ENCODE measurements around the gene COL15A1.
"Not testable (repeated sequence)": the region's sequence is repeated elsewhere in the genome, so short reads cannot be mapped to it uniquely, and the experiment has no call there.

COL15A1 gene

DNA sequence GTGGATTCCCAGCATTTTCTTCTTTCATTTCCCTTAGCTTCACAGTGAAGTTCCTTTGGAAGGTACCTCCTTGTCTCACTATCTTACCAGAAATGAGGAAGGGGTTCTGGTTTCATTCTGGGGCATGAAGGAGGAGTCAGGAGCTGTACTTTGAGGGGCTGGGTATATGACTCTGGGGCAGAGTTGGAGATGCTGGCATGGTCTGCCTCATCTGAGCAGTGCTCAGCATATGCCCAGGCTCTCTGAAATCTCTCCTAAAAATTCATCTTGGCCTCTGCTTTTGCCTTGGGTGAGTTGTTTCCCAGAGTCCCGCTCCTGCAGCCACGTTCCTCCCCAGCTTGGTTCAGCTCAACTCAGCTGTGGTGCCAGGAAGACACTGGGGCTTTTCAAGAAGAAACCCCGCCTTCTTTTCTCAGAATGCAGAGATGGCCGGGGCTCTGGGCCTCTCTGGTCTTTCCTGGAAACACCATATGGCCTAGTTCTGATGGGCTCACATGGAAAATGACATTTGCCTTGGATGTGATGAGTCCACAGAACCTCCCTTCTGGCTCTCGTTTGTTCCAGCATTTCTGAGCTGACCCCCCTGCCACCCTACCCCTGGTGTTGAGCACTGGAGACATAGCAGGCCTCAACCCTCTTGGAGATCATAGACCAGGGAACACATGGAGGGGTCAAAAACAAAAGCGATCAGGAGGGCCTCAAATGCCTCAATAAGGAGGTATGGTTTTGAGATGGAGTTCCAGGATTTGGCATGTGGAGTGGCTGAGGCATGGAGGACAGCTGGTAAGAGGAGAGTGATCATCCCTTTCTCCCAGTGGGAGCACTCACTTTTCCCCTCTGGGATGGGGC lies 149.2 kb downstream of the COL15A1 start:
- DNase-seq, result peak in 1 of 2 donors; percentile 30

DNA sequence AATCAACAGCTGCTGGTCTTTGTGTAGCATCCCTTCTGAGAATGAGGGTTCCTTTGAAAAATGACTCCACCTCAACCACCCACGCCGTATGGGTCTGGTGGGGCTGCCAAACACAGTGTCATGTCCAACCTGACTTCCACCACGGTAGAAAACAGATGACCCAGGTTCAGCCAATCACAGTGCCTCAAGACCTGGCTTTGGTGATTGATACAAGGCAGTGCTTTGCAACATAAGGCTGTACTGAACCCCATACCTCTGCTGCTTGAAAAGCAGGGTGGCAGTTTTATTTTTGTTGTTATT lies 149.7 kb downstream of the COL15A1 start:
- no peak for DNase-seq

DNA sequence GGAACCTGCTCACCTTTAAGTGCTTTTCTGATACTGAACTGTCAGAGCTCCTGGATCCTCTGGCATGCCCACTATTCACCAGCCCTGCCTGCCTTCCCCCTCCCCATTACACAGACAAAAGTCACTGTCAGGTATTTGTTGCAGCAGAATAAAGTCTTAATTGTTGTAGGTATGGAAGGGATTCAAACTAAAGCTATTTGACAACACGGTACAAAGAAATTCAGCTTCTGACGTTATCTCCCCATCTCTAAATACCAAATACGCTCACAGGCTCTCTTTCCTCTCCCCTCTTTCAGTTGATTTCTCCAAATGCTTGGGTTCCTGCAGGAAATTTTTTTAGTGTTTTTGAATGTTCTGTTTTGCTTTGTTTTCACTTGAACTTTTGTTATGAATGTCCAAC lies 151.9 kb downstream of the COL15A1 start:
- no peak for DNase-seq

DNA sequence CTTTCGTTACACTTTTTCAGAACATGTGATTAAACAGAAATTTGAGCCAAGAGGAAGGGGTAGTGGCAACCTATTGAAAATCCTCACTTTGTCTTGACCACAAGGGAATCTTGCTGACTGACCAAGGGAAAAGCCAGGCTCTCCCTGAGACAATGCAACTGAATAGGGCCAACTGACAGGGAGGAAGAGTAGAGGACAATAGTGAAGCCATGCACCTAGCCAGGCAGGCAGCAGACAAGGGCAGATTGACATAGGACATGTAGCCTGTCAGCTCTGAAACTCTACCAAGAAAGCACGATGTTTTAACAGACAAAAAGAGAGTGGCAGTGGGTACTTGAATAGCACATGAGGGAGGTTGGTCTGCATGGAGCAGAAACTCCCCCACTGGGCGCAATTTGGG lies 152.7 kb downstream of the COL15A1 start:
- DNase-seq, result no peak

DNA sequence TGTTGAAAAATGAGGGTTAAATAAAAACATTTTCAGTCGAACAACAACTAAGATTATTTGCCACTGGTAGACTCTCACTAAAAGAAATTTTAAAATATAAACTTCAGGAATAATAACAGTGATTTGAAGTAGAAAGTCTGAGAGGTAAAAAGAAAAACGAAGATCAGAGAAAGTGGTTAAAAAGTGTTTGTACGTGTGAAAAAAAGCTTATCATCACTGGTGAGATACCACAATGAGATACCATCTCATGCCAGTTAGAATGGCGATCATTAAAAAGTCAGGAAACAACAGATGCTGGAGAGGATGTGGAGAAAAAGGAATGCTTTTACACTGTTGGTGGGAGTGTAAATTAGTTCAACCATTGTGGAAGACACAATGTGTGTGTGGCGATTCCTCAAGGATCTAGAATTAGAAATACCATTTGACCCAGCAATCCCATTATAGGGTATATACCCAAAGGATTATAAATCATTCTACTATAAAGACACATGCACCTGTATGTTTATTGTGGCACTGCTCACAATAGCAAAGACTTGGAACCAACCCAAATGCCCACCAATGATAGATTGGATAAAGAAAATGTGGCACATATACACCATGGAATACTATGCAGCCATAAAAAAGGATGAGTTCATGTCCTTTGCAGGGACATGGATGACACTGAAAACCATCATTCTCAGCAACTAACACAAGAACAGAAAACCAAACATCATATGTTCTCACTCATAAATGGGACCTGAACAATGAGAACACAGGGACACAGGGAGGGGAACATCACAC lies 156.3 kb downstream of the COL15A1 start:
- DNase-seq, result not testable (repeated sequence)

DNA sequence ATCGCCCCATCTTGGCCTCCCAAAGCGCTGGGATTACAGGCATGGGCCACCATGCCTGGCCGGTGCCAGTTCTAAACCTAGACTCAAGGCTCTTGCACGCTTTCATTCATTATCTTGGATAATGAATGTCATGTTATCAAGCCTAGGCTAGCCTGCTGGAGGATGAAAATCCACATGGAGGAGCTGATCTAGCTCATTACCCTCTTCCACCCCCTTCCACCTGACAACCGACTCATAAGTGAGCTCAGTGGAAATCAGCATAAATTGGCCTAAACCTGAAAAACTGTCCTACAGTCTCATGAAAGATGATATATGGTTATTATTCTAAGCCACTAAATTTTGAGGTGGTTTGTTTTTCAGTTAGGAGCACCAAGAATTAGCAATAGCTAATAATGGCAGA lies 157.6 kb downstream of the COL15A1 start:
- no peak for DNase-seq

DNA sequence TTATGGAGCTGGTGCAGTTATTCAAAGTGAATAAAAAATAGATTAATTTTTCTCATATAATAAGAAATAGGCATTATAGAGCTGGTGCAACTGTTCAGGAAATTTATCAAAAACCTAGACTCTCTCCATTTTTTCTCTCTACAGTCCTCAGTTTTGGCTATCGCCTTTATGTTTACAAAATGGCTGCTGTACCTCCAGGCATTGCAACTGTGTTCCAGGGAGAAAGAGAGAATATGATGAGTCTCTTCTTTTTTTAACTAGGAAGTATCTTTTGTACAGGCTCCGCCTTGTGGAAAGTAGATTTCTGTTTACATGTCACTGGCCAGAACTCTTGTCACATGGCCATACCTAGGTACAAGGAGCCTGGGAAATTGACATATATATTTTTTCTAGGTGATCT lies 158.1 kb downstream of the COL15A1 start:
- no peak for DNase-seq

DNA sequence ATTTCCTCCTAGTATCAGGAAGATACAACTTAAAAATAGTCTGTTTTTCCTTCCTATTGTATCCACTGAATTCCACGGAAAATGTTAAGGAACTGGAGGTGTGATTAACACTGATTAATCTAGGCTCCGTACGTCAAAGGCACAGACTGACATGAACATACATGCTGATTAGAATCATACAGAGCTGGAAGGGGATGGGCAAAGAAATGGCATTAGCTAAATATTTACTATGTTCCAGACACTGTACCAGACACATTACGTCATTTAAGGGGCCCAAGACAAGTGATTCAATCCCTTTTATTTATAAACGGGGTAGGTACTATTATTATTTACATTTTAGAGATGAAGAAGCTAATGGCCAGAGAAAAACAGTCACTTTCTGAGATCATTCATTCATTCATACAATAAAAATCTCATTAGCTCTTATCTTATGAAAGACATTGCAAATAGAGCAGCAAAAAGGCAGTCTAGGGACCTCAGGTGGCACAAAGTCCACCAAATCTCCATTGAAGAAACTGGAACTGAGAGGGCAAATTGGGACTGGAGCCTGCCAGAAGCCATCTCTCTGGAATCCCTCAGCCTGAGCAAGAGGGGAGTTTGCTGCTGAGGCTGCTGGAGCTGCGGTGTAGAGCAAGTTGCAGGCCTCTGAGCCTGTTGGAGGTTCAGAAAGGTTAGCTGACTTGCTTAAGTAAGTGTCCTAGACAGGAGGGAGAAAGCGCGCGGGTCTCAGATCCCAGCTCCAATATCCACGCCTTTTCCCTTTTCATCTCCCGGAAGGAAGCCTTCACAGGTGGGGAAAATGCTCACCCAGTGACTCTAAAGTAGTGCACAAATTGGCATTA lies 159.6 kb downstream of the COL15A1 start:
- no peak for DNase-seq

DNA sequence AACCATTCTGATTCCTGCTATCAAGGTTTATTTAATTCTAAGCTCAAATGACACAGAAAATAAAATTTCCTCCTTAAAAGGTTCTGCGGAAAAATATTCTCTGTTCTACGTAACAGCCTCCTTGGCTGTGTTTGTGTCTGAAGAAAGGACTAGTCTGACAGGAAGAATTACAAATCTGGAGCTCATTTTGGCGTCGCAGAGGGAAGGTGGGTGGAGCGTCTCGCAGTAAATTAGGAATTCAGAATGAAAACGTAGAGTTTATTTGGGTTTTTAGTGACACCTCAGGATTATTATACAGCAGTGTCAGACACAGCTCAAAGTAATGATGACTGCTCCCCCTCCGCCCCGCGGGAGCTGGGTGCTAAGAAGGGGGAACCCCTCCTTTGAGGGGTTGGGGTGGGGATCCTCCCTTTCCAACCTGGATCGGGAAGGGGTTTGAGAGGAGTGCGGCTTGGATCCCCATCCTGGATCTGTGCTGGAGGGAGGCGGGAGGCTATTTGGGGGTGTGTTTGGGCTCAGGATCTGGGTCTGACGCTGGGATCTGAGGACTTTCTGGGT lies 160.3 kb downstream of the COL15A1 start:
- peak; percentile 32 to 38 for DNase-seq

DNA sequence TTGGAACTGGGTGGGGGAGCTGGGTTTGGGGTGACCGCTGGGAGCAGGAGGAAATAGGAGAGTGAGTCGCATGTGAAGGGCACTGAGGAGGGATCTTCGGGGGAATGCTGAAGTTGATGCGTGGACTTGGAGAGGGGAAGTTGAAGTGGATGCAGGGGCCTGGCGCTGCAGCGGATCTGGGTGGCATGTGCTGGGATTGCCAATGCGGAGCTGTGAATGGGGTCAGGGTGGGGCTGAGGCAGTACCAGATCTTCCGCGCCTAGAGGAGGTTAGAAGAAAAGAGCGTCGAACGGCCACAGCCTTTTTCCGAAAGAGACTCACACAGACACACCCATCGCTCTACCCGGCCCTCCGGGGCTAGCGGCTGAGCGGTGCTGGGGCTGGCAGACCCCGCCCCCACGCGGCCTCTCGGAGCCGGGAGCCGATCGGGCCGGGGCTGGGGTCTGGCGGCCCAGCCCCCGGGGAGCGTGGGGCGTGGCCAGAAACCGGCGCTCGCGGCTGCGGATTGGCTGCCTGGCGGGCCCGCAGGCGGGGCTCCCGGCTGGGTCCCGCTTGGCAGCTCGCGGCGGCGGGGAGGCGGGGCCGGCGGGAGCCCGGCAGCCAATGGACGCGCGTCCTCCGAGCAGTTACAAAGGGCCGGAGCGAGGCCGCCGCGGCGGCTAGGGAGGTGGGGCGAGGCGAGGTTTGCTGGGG lies 160.9 kb downstream of the COL15A1 start, which contains the start of gene TGFBR1:
TSS of gene TGFBR1 (plus strand) at position 655 of the 693 bp plus-strand sequence. CDS start 93 bp downstream, outside the sequence.
- peak; percentile 93 to 96 for DNase-seq

DNA sequence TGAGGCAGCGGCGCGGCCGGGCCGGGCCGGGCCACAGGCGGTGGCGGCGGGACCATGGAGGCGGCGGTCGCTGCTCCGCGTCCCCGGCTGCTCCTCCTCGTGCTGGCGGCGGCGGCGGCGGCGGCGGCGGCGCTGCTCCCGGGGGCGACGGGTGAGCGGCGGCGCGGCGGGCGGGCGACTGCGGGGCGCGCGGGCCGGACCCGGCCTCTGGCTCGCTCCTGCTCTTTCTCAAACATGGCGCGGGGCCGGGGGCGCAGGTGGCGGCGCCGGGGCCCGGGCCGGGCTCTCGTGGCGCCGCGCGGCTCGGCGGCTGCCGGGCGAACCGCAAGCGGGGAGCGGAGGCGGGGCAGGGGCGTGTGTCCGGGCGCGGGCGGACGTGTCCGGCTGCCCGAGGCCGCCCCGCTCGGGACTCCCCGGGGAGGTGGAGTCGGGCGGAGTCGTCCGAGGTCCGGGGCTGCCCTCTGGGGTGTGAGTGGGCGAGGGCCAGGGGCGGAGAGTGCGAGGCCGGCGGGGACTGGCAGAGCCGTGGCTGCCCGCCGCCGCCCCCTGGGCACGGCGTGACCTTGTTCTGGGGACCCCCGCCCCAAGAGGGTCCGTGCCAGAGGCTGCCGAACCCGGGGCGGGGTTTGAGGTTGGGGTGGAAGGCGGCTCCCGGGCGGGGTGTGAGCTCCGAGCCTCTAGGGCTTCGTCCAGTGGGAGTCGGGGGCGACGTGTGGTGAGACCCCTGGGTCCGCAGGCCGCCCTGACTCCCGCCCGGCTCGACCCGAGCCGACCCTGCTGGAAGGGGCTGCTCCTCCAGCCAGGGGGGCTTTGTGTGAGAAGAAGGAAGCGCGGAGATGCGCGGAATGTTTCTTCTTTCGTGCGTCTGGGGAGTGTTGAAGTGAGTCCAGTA lies 161.7 kb downstream of the COL15A1 start:
- peak; percentile 83 for DNase-seq

DNA sequence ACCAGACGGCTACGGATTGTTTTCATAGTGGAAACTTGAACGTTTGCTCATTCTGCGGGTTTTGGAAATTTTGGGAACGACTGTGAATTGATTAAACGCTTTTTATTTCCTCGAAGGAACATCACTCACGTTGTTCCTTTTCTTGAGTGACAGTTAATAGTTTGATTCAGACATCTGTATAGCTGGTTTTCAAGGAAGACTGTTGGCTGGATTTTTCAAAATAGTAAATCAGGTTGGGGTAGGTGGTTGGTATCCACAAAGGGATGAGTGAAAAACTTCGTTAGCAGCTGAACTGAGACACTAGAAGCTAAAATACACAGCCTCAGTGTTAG lies 162.3 kb downstream of the COL15A1 start:
- no peak for DNase-seq

DNA sequence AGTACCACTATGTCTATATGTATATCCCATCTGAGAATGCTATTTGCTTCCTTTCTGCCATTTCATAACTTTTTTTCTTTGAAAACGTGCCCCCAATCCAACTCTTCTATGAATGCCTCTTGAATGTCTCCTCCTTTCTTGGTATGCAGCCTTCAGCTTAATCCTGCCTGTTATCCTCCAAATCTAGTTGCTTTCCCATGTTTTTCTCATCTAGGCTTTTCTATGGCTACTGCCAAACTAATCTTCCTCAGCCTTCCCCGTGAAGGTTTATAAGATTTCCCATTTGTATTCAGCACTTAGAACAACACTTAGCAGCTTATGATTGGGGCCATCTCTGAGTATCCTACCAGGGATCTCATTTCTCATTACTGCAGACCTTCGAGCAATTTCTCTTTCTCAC lies 163.7 kb downstream of the COL15A1 start:
- DNase-seq, result no peak

DNA sequence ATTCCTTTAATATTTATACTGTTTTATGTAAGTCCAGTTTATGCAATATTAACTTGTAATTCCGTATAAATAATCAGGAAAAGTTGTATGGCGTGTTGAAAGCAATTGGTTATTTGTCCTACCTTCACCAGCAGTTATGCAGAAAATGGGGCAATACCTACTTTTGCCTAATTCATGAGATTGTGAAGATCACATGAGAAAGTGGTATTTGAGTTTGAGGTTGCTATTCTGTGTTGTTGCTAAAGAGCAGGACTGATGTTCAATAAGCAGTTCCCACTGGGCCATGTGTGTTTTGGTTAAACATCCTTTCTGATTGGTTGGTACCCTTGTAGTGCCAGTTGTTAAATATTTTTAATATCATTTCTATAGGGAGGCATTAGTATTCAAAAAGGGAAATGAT lies 164.4 kb downstream of the COL15A1 start:
- DNase-seq, result peak; percentile 26 to 50

DNA sequence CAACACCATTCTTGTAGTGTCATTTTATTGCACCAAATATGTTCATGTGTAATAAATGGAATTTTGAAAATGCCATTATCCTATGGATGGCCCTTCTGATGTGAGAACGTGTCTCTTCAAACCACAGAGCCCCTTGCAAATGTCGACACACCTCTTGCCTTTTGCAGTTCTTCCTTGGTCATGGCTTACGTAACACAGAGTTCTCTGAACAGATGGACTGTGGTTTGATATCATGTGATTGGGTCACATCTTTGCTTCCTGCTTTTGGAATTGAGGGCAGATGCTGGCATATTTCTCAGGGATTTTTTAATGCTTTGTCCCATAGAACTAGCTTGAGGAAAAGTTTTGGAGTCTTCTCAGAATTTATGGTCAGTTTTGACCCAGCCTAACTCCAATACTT lies 165.8 kb downstream of the COL15A1 start:
- peak; percentile 91 to 93 for DNase-seq

DNA sequence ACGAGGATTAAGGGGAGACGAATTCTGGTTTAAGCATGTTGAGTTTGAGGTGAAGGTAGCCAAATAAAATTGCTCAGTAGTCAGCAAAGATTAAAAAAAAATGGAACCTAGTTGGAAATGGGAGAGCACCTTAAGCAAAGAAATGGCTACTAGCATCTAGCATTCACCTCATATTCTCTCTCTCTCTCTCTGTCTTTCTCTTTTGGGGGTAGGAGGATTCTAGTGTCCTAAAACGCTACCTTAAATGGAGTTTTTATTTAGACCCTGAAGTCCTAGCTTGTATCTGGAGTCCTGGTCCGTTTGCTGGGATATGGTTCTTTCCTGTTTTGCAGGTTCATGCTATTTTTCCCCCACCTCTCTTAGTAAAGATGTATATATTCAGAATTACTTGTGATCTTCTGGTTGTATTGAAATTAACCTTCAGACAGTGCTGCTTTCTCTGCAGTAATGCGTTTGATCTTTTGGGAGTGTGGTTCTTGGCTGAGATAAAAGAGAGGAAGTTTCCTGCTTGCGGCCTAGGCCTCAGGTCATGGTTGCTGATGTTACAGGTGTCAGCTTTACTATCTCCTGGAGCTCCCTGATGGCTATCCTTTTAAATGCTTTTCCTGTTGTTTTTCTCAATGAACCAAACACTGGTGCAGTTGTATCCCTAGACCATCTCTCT lies 169.2 kb downstream of the COL15A1 start:
- DNase-seq, result no peak

DNA sequence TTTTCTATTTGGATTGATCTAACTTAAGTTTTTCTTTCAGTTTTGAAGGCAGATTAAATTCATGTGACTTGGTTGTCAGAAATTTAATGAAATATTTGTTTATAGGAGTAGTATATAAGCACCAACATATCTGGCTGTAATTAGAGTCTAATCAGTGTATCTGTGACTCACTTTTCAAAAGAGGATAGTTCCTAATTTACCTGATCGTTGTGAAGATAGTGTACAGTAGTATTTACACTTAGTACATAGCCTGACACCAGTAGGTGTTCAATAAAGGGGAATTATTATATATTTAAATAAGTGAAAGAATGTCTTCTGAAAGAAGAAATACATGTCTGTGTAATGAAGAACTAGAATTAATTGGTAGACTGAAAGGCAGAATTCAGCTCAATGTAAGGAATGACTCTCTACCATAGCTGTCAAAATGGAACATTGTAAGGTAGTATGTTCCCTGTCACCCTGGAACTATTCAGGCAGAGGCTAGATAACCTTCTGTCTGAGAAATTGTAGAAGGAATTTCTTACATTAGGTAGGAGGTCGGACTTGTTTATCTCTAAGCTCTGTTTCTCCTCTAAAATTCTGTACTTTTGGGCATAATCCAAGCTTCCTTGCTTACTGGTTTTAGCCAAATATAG lies 169.8 kb downstream of the COL15A1 start:
- DNase-seq, result no peak

DNA sequence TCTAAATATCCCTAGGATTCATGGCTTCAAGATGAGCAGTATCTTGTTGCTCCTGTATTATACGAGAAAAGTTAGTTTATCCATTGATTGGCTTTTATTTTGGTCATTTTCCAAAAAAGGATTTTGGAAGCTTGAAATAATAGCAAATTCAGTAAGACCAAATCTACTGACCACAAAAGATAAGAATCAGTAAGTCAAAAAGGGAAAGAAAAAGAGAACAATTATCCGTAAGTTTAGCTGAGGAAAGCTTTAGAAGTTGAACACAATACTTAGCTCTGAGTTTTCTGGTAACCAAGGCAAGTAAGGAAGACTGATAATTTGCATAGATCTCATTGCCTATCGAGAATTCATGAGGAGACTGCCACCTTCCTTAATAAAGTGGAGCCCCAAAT lies 170.3 kb downstream of the COL15A1 start:
- no peak for DNase-seq

DNA sequence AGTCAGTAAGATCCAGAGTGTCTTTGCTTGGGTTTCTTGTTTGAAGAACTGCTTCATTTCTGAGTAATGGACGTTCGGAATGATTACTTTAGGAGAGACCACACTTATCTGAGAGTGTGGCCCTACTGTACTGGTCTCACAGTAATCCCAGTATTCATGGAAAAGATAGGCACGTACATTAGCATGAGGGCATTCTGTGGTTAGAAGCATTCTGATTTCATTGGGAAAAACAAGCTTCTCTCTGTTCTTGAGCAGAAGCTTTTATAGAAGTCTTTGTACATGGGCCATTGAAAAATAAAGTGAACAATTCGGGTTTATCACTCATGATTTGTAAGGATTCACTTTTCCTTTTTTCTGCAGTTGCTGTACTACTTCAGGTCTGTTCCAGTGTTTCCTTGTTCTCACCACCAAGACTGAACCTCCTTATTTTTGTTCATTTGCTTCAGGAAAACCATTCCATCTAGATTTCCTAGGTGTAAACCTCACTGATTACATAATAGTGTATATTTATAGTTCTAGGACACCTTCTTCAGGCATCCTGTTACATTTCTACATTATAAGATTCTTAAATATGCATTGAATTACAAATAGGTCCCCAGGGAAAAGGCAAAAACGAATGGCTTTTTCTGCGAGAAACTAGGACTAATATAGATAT lies 171.3 kb downstream of the COL15A1 start:
- no peak for DNase-seq

DNA sequence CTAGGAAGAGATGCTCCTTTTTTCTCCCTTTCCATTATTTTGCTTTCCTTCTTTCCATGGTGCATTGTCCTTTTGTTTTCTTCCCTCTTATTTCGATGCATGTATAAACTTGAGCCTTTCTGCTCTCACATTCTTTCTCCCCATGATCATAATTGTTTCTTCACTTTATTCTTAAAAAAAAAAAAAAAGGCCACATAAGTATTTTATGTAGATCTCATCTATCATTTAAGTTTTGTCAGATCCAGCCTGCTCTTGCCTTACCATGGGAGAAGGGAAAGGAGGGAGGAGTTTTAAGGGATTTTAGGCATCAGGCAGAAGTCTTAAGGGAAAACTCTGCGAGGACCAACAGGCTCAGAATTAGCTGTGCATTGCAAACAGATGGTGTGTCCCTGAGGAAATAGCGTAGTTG lies 172.3 kb downstream of the COL15A1 start:
- DNase-seq, result no peak

Data from inflammatory macrophage (primary cell).